Prostate gland (tissue), 2 donors: ENCODE results near the gene METTL17.

Experiments
- CTCF ChIP-seq, 4 experiments: fragments of 200-600 bp in 2 of 4; fragments of 450-650 bp in 2 of 4; sonication (generic) in 2 of 4; IDR thresholded peaks; 1 replicate in 3 of 4; 2 replicates in 1 of 4; pipeline ENCODE4 v1.5.1; 2016 to 2019; ENCODE audit warnings: antibody characterized with exemption in 4 of 4, mild to moderate bottlenecking in 2 of 4, moderate library complexity in 2 of 4
- POLR2A ChIP-seq: fragments of 450-650 bp; IDR thresholded peaks from one replicate; pipeline ENCODE4 v1.6.1; 2016; ENCODE audit warnings: antibody characterized with exemption, mild to moderate bottlenecking
- POLR2AphosphoS5 ChIP-seq: sonication (generic); formaldehyde crosslinking; IDR thresholded peaks from one replicate; pipeline ENCODE4 v1.6.1; 2017; ENCODE audit warnings: antibody characterized with exemption

GRCh38 chr14:21025371-21026273 is 35.8 kb downstream of the METTL17 start:
- no peak for TF ChIP-seq CTCF (IDR thresholded peaks at IDR 0.05)
- no peak for TF ChIP-seq POLR2AphosphoS5
- no peak for TF ChIP-seq POLR2A
